Stimulated activated CD4-positive, alpha-beta T cell treated with anti-CD3 and anti-CD28 coated beads, Interleukin-2, amount 100 ng/mL, for 48 hours (primary cell): ENCODE results near the gene PINK1.
A peak's percentile ranks its signal among the peaks of the same experiment; 100 is the strongest.

Experiments used
- DNase-seq, 2 donors: peaks; one replicate each; pipeline ENCODE4 v3.0.0-alpha.2; 2020

Gene PINK1

DNA sequence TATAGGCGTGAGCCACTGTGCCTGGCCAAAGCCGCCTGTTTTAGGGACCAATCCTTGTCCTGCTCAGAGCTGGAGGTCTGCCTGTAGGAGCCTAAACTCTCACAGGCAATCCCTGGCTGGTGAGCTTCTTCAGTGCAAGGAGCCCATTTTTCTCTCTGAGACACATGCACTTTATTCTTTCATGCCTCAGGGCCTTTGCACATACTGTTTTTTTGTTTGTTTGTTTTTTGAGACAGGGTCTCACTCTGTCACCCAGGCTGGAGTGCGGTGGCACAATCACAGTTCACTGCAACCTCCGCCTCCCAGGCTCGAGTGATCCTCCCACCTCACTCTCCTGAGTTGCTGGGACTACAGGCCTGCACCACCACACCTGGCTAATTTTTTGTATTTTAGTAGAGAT is 21.6 kb upstream of the PINK1 start:
- DNase-seq, result no peak

DNA sequence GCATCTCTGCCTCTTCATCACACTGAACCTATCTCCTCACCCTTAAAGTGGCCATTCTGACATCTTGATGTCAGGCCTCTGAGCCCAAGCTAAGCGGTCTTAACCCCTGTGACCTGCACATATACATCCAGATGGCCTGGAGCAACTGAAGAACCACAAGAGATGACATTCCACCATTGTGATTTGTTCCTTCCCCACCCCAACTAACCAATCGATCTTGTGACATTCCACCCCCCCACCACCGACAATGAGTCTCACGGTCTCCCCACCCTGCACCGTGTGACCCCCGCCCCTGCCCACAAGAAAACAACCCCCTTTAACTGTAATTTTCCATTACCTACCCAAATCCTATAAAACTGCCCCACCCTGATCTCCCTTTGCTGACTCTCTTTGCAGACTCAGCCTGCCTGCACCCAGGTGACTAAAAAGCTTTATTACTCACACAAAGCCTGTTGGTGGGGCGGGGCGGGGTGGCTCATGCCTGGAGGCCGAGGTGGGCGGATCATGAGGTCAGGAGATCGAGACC is 21.0 kb upstream of the PINK1 start:
- no peak for DNase-seq

DNA sequence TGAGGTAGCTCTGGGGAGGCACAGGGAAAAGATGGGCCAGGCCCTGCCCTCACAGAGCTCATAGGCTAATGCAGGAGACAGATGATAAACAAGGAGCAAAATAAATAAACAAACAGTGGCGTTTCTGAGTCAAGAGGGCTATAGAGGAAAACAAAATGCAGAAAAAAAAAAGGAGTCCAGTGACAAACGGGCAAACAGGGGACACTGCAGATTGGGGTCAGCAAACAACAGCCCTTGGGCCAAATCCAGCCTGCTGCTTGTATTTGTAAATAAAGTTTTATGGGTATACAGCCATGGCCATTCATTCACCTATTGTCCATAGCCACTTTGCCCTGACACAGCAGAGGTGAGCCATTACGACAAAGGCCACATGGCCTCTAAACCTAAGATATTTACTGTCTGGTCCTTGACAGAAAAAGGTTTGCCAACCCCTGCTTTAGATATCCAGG is 19.1 kb upstream of the PINK1 start:
- DNase-seq, result no peak

DNA sequence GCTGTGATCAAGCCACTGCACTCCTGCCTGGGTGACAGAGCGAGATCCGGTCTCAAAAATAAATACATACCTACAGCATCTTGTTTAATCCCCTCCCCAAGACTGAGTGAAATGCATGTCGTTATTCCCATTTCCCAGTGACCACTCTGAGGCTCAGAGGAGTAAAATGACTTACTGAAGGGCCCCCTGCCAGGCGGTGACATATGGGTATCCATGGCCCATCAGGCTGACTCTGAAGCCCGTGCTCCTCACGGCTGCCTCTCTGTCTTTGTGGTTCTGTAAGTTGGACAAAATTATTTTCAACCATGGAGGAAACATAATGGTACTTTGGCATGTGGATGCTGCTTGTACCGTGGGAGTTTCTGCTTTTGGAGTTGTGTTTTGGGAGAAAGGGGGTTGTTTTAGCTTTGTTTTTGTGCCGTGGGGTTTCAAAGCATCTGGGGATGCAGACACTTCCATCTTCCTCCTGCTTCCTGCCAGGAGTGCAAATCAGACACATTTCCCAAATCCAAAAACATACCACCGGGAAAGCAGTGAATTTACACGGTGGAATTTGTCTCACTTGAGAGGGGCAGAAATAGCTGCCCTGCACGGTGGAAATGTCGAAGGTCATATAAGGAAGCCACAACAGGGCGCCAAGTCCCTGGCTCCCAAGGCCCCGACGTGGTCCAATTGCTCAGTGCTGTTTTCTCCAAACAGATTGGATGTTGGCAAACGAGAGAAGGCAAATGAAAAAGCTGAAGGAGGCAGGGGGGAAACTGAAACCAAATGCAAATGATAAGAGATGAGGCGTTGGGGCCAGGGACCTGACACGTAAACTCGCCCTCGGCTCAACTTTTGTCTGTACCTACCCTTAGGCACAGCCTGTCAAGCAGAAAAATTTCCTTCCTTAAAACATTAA is 17.1 kb upstream of the PINK1 start:
- no peak for DNase-seq

DNA sequence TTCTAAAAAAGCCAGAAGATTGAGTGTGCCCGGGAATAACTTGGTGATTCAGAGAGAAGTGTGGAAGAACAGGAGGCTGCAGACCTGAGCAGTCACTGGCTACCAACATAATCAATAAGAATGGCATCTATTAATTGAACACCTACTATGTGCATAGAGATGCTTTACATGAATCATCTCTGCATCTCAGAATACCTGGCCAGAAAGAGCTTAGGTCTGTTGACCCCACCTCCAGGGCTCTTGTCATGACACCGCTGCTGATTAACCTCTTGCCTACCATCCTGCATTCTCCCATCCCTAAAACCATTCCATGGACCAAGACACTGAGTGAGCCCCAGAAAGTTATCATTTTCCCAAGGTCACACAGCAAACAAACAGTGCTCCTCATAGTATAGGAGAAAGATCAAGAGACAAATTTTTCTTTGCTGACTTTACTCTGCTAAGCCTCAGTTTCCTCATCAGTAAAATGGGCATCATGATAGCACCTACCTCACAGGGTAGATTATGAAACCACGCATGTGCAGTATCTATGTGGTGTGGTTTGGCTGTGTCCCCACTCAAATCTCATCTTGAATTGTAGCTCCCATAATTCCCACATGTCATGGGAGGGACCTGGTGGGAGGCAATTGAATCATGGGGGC is 16.3 kb upstream of the PINK1 start:
- DNase-seq, result no peak

DNA sequence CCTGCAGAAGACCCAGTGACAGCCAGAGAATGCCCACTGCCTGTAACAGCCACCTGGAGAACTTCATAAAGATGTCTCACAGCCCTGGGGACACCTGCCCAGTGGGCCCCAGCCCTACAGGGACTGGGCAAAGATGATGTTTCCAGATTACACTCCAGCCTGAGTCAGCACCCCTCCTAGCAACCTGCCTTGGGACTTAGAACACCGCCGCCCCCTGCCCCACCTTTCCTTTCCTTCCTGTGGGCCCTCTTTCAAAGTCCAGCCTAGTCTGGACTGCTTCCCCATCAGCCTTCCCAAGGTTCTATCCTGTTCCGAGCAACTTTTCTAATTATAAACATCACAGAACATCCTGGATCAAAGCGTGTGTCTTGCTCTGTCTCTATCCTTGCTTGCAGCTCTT is 14.7 kb upstream of the PINK1 start:
- DNase-seq, result no peak

DNA sequence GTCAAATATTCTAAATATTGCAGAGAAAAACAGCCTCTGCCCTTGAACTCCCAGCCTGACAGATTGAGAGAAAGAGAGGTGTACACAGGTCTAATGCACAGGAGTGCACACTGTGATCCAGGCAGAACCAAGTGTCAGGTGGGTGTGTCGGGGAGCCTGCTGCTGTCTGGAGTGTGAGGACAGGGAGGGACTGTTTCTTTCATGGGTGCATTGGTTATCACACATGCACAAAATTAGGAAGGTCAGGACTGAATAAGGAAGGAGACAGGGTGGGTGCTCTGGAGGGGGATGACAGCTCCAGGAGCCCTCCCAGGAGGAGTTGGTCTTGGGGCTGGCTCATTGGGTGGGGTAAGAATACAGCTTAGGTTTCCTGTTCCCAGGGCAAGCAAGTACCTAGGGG is 13.3 kb upstream of the PINK1 start:
- no peak for DNase-seq

DNA sequence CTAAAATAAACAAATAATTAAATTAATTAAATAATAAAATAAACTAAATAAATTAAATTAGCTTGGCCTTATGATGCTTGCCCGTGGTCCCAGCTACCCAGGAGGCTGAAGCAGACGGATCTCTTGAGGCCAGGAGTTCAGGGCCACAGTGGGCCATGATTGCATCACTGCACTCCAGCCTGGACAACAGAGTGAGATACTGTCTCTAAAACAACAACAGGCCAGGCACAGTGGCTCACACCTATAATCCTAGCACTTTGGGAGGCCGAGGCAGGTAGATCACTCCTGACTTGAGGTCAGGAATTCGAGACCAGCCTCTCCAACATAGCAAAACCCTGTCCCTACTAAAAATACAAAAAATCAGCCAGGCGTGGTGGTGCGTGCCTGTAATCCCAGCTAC is 12.2 kb upstream of the PINK1 start:
- no peak for DNase-seq

DNA sequence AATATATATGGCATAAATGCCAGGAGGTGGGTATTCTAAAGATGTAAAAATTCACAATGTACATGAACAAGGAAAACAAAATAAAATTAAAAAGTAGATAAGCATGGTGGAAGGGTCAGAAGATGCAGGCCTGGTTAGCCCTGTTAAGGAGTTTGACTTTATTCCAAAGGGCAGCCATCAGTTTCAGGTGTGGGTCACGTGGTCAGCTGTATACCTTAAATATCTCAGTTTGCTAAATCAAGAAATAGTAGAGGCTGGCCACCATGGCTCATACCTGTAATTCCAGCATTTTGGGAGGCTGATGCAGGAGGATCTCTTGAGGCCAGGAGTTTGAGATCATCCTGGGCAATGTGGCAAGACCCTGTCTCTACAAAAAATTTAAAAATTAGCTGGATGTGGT is 8.5 kb upstream of the PINK1 start:
- no peak for DNase-seq

DNA sequence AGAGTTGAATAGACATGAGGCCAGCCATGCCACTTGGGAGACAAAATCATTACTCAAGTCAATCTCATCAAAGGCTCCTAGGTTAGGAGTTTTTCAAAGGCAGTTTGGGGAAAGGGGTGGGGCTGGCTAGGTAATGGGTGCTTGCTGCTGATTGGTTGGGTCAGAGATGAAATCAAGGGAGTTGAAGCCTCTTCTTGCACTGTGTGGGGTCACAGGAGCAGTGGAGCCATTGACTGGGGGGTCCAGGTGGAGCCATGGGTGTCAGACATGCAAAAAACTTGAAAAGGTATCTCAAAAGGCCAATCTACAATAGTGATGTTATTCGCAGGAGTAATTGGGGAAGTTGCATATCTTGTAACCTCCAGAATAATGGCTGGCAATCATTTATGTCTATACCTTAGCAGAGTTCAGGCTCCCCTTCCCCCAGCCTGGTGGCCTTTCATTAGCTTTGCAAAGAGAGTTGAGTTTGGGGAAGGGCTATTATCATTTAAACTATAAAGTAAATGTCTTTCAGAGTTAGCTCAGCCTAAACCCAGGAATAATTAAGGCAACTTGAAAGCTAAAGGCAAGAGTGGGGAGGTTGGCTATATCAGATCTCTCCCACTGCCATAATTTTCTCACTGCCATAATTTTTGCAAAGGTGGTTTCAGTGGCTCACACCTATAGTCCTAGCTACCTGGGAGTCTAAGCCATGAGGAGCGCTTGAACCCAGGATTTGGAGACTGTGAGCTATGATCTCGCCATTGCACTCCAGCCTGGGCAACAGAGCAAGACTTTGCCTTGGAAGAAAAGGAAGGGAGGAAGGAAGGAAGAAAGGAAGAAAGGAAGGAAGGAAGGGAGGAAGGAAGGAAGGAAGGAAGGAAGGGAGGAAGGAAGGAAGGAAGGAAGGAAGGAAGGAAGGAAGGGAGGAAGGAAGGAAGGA is 7.8 kb upstream of the PINK1 start:
- DNase-seq, result no peak

DNA sequence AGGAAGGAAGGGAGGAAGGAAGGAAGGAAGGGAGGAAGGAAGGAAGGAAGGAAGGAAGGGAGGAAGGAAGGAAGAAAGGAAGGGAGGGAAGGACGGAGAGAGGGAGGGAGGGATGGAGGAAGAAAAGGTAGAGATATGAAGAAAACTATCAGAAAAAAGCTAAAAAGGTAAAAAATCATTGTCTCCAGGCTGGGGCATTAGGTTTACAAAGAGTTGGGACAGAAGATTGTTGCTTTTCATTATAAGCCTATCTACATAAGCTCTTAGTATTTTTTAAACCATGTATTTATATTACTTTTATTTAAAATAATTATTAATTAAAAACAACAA is 7.2 kb upstream of the PINK1 start:
- DNase-seq, result no peak

DNA sequence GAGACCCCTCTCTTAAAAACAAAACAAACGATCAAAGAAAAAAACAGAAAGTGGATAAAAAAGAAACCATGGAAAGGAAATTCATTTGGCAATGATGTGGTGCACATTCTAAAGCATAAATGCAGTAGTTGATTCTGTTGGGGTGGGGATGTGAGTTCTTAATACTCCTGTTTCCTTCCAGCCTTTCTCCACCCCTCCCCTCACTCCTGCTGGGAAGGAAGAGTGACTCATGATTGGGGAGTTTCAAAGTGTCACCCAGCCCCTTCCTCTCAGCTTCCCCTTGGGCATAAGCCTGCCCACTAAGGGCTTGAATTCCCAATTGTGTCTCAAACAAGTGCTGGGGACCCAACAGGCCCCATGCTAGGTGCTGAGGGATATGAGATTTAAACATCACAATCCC is 6.7 kb upstream of the PINK1 start:
- DNase-seq, result no peak

DNA sequence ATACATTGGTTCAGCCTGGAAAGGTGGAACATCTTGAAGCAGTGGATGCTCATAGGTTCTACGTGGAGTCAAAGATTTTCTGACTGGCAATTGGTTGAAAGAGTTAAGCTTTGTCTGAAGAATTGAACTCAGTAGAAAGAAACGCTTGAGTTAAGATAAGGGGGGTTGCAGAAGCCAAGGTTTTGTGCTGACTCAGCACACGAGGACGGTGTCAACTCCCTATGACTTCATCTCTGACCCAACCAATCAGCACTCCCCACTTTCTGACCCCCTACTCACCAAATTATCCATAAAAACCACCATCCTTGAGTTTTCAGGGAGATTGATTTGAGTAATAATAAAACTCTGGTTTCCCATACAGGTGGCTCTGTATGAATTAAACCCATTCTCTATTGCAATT is 2.5 kb upstream of the PINK1 start:
- DNase-seq, result no peak

DNA sequence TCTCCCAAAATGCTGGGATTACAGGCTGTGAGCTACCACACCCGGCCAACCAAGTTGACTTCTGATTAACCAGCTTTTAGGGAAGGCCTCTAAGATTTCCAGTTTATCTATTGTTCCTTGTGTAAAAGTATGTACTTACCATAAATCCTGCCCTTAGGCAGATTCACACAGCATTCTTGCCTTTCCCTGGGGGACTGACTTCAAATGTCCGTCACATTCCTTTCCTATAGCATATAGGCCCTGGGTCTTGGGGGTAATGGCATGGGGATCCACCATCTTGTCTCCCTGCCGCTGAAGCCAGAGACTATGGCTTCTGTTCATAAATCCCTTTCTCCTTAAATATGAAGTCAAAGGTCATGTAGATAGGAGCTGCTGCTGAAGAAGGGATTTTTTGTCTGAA is 872 bp upstream of the PINK1 start:
- DNase-seq, result no peak

DNA sequence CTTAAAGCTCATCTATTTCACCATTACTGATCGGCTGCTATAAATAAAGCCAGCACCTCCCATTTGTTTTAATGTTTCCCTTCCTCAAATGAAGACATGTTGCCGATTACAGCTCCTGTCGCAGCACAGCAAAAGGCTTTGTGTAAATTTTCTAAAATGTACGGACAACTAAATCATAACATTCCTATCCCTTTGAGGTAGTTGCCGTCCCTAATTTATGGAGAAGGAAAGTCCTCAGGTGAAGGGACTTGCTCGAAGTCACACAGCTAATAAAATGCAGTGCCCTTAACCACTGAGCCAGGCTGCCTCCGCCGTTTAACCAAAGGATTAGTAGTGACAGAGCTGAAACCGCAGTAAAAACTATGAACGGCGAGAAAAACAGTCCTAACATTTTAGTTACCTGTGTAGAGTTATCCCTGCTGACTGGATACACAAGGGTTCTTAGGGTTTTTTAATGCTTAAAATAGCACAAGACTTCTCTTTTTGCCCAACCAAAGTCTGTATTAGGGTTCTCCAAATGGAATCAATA is 871 bp downstream of the PINK1 start:
- no peak for DNase-seq

DNA sequence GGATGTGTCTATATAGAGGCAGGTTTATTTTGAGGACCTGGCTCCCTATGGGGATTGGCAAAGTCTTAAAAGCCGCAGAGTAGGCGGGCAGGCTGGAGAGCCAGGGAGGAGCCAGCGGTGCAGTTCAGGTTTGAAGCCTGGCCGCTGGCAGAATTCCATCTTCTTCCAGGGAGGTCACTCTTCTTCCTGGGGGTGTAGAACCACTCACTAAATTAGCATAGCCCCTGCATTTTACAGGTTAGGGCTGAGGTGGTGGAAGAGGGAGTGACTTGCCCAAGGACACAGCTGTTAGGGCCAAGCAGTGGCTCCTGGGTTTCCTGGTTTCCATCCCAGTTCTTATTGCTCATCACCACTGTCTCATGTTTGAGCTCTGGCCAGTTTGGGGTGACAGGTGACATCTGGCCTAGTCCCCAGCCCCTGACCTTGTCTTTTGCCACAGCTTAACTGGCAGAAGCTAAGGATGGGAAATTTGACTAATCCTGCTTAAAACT is 1.4 kb downstream of the PINK1 start:
- DNase-seq, result no peak

DNA sequence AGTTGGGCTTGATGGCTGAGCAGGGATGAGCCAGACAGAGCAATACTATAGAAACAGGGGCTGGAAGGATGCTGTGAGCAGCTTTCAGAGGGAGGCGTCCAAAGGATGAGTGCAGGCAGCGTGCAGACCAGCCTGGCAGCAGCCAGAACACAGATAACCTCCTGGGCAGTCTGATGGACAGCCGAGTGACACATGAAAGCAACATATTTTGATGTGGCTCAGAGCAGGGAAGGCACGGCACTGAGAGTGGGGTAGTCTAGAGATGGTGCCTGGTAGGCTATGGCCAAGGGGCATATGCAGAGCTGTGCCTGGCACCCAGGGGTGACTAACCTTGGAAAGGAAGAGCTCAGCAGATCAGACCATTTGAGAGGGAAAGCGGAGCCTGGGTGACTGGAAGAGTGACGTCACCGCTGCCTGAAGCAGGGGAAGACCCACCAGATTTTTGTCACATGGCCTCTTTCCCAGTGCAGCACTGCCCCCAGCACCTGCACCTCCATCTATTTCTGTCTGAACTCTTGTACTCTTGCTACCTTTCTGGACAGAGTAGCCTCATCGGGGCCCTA is 3.6 kb downstream of the PINK1 start:
- DNase-seq, result no peak

DNA sequence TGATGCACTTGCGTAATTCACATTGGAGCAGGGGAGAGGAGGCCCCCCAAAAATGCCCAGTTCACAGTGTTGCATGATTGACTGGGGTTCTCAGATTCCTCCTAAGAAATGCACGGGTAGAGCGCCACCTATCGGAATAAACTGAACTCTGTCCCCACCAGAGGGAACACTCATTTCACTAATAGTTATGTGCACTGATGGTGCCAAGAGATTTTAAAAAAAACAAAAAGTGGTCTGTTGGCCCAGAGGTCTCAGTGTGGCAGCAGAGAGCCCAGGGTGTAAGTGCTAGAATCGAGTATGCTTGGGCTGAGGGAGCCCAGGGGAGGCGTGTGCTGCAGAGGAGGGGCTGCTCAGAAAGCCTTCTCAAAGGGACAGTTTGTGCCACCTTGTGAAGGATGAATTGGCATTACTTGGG is 6.9 kb downstream of the PINK1 start:
- peak; percentile 44 to 53 for DNase-seq

DNA sequence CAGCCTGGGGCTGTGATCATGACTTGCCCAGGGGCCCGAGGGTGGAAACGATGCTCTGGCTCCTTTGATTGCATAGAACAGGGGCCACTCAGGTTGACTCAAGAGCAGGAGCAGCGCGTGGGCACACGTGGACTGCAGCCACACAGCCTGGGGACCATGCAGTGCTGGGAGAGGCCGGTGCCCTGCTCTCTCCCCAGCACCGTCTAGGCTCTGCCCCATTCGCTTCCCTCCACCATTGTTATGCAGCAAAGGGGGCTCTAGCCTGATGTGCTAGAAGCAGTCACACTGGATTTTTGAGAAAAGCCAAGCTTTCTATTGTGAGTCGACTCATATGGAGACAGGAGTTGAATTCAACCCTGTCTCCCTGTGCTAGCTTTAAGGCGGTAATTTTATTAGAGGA is 8.7 kb downstream of the PINK1 start:
- no peak for DNase-seq

DNA sequence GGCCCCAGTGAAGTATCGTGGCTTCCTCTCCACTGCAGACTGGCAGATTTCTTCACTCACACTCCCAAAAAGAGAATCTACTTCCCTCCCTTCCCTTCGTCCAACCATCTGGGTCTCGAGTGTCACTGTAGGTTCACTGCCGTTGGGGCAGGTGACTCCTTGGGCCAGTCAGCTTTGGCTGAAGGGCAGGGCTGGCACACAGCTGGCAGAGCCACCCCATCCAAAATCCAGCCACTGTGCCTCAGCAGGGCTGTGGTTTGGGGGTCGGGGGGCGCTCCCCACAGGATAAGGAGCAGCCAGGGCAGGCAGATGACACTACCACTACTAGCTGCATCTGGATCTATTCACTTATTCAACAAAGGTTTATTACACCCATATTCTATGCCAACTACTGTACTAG is 9.8 kb downstream of the PINK1 start:
- no peak for DNase-seq

DNA sequence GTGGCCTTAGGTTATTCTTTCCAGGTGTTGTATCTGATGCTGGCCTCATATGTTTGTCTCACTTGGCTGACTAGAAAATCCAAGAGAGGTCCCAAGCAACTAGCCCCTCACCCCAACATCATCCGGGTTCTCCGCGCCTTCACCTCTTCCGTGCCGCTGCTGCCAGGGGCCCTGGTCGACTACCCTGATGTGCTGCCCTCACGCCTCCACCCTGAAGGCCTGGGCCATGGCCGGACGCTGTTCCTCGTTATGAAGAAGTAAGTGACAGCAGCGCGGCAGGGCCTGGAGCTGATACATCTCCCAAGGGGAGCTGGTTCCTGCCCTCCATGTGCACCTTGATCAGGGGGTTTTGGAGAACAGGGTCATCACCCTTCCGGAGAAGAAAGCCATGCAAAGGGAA is 11.2 kb downstream of the PINK1 start:
- no peak for DNase-seq

DNA sequence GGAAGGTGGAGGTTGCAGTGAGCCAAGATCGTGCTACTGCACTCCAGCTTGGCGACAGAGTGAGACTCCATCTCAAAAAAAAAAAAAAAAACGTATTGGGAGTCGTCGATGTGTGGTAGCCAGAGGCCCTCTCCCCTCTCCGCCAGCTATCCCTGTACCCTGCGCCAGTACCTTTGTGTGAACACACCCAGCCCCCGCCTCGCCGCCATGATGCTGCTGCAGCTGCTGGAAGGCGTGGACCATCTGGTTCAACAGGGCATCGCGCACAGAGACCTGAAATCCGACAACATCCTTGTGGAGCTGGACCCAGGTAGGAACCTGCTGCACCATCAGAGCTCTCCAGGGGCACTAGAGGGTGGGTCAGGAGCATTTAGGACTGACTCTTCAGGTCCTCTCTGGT is 12.2 kb downstream of the PINK1 start:
- no peak for DNase-seq

DNA sequence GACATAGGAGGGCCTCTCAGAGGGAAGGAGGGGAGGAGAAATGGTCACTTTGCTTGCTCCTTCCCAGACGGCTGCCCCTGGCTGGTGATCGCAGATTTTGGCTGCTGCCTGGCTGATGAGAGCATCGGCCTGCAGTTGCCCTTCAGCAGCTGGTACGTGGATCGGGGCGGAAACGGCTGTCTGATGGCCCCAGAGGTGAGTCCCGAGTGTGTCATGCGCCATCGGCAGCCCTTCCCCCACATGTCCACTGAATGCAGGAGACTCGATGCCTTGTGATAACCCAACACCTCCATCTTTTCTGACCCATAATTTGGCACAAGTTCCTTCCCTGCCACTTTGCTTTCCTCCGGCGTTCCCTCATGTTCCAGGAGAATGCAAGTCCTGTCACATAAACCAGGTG is 15.2 kb downstream of the PINK1 start:
- no peak for DNase-seq
